ENCODE measurements around the gene AMOTL2.

AMOTL2 gene

DNA sequence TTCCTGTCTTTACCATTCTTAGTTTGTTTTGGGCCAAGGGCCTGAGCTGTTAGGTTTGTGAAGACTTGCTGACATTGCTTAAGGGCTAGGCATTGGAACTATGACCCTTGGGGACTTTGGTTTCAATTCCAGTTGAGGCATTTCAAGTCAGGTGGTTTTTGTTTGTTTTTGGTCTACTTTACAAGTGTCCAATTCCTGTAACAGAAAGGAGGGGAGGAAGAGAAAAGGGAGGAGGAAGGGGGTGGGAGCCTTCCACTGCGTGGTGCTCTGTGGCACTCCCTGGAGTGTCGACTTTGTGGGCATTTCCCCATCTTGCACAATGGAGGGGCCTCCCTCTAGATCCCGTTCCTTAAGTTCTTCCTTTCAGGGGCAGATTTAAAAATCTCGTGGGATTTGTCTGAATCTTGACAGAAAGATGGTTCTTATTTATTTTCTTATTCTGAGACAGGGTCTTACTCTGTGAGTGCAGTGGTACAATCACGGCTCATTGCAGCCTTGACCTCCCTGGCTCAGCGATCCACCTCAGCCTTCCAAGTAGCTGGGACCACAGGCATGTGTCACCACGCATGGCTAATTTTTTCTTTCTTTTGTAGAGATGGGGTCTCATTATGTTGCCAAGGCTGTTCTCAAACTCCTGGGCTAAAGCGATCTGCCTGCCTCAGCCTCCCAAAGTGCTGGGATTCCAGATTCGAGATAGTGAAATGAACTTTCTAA is 64.1 kb downstream of the AMOTL2 start:
- whole genome bisulfite sequencing: 65% methylated on average over 9 of the region's 9 CpGs
- peaks cover 55% of the 10 kb centered on the region for H3K4me1 ChIP-seq (ENCODE audit: control insufficient read depth, insufficient read depth, low read depth, low read length)
- peak overlapping the region; percentile 97 for H2AK5ac ChIP-seq (ENCODE audit: low read length, severe bottlenecking)
- no peak overlapping the region for H3K23ac ChIP-seq (ENCODE audit: low read length in 2 of 2)
- no peak overlapping the region for H3K4me3 ChIP-seq (ENCODE audit: insufficient read depth in 1 of 2, low read depth in 1 of 2, low read length in 2 of 2)
- H3K27ac ChIP-seq (ENCODE audit: low read length, poor library complexity, severe bottlenecking): peak overlapping the region; percentile 75
- no peak overlapping the region for H3K14ac ChIP-seq (ENCODE audit: low read length in 2 of 2)
- H2AFZ ChIP-seq (ENCODE audit: low read depth, low read length): no peak overlapping the region
- peak overlapping the region; percentile 16 for H3K9ac ChIP-seq (ENCODE audit: low read length)
- peak overlapping the region in 1 of 2 experiments; percentile 59 for H2BK12ac ChIP-seq (ENCODE audit: low read length in 2 of 2)
- H2BK15ac ChIP-seq (ENCODE audit: low read depth, poor library complexity, severe bottlenecking): no peak overlapping the region
- H3K36me3 ChIP-seq (ENCODE audit: control insufficient read depth in 1 of 2, insufficient read depth in 2 of 2, low read depth in 1 of 2, low read length in 2 of 2): no peaks in the 10 kb centered on the region
- no peaks in the 10 kb centered on the region for H3K79me1 ChIP-seq (replicated peaks; ENCODE audit: low read length, poor library complexity, severe bottlenecking)
- DNase-seq: peak; percentile 58
- no peak overlapping the region for H4K91ac ChIP-seq (ENCODE audit: low read length)
- peak overlapping the region; percentile 77 for H4K8ac ChIP-seq (ENCODE audit: low read length)
- no peaks in the 10 kb centered on the region for H3K9me3 ChIP-seq (ENCODE audit: control insufficient read depth, low read length)
- no peak overlapping the region for H2BK120ac ChIP-seq (ENCODE audit: low read depth, low read length)
- H3K18ac ChIP-seq (ENCODE audit: low read depth in 1 of 2, low read length in 2 of 2): peak overlapping the region; percentile 26 to 45
- peak overlapping the region; percentile 37 for H2BK5ac ChIP-seq (ENCODE audit: low read depth, low read length, poor library complexity, severe bottlenecking)
- H3K4me2 ChIP-seq (ENCODE audit: low read length, poor library complexity, severe bottlenecking): no peak overlapping the region
- peak overlapping the region in 1 of 2 experiments; percentile 10 for H3K4ac ChIP-seq (ENCODE audit: low read depth in 1 of 2, low read length in 2 of 2)
- no peaks in the 10 kb centered on the region for H3K27me3 ChIP-seq (ENCODE audit: control insufficient read depth in 1 of 2, insufficient read depth in 1 of 2, low read length in 2 of 2)

DNA sequence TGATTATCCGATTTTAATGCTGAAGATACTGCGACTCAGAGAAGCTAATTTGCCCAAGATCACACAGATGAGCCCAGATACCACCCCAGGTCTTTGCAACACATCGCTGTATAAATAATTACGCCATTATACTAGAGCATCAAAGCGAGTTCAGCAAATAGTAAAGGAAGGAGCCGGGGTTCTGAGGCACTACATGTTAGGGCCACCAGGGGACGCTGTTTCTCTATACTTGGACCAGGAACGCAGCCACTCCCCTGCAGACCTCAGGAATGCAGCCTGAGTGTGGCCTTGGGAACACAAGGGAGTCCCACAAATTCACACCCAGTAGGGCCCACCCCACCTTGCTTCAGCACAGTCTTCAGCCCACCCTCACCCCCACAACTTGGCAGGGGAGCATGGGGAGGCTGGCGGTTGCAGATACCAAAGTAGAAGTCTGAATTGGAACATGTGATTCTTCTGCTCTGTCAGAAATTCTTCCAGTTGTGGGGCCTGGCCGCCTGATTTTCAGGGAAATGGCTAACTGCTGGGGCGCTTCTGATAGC is 65.8 kb downstream of the AMOTL2 start:
- H2AK5ac ChIP-seq (ENCODE audit: low read length, severe bottlenecking): peak overlapping the region; percentile 64
- H3K27ac ChIP-seq (ENCODE audit: low read length, poor library complexity, severe bottlenecking): peak overlapping the region; percentile 77
- H3K27me3 ChIP-seq (ENCODE audit: control insufficient read depth in 1 of 2, insufficient read depth in 1 of 2, low read length in 2 of 2): no peaks in the 10 kb centered on the region
- H3K23ac ChIP-seq (ENCODE audit: low read length in 2 of 2): no peak overlapping the region
- no peaks in the 10 kb centered on the region for H3K36me3 ChIP-seq (ENCODE audit: control insufficient read depth in 1 of 2, insufficient read depth in 2 of 2, low read depth in 1 of 2, low read length in 2 of 2)
- peak overlapping the region in 1 of 2 experiments; percentile 17 for H3K4ac ChIP-seq (ENCODE audit: low read depth in 1 of 2, low read length in 2 of 2)
- H2BK5ac ChIP-seq (ENCODE audit: low read depth, low read length, poor library complexity, severe bottlenecking): peak overlapping the region; percentile 88
- H3K4me2 ChIP-seq (ENCODE audit: low read length, poor library complexity, severe bottlenecking): peak overlapping the region; percentile 45
- H4K8ac ChIP-seq (ENCODE audit: low read length): peak overlapping the region; percentile 83
- no peaks in the 10 kb centered on the region for H3K9me3 ChIP-seq (ENCODE audit: control insufficient read depth, low read length)
- peak overlapping the region; percentile 66 for H2BK120ac ChIP-seq (ENCODE audit: low read depth, low read length)
- no peaks in the 10 kb centered on the region for H3K79me1 ChIP-seq (replicated peaks; ENCODE audit: low read length, poor library complexity, severe bottlenecking)
- peak overlapping the region; percentile 82 for H2BK15ac ChIP-seq (ENCODE audit: low read depth, poor library complexity, severe bottlenecking)
- H3K4me3 ChIP-seq (ENCODE audit: insufficient read depth in 1 of 2, low read depth in 1 of 2, low read length in 2 of 2): peak overlapping the region in 1 of 2 experiments; percentile 57
- H3K4me1 ChIP-seq (ENCODE audit: control insufficient read depth, insufficient read depth, low read depth, low read length): peaks cover 39% of the 10 kb centered on the region
- H3K18ac ChIP-seq (ENCODE audit: low read depth in 1 of 2, low read length in 2 of 2): peak overlapping the region in 1 of 2 experiments; percentile 81
- peak overlapping the region in 1 of 2 experiments; percentile 96 for H2BK12ac ChIP-seq (ENCODE audit: low read length in 2 of 2)
- no peak overlapping the region for H3K14ac ChIP-seq (ENCODE audit: low read length in 2 of 2)
- H2AFZ ChIP-seq (ENCODE audit: low read depth, low read length): no peak overlapping the region
- WGBS: 10% methylated on average over 11 of the region's 11 CpGs
- peak overlapping the region; percentile 61 for H3K9ac ChIP-seq (ENCODE audit: low read length)
- peak; percentile 81 for DNase-seq
- H4K91ac ChIP-seq (ENCODE audit: low read length): peak overlapping the region; percentile 88

DNA sequence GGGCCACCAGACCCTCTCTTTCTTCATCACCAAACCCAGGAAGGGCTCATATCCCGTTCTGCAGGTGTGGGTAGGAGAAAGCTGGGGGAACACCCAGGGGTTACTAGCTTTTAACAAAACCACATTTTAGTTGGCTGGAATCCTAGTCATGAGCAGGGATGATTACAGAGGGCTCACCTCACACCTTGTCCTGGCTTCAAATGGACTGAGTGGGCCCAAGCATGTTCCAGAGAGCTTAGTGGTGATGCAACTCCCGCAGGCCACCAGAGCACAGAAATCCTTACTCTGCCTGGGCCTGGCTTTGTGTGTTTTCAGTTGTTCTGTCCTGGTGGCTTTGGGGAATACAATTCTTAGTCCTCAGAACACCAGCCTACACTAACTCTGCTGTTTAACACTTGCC is 66.8 kb downstream of the AMOTL2 start:
- Histone ChIP-seq H2BK5ac (ENCODE audit: low read depth, low read length, poor library complexity, severe bottlenecking) (no peak overlapping the region), H3K79me1 (replicated peaks; ENCODE audit: low read length, poor library complexity, severe bottlenecking) (no peaks in the 10 kb centered on the region)
- WGBS: no CpG with 5 or more reads among the region's 2 CpGs

DNA sequence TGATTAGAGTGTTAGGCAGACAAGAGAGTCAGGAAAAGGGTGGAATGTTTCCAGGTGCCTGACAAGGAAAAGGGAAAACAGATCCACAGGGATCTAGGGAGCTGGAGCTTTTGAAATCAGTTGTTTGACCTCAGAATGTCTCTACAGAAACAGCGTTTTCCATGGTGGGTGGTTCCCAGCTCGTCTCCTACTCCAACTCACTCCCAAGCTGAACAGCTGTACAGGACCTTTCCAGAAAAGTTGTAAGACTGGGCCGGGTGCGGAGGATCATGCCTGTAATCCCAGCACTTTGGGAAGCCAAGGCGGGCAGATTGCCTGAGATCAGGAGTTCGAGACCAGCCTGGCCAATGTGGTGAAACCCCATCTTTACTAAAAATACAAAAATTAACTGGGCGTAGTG is 67.9 kb downstream of the AMOTL2 start:
- Histone ChIP-seq H2BK15ac (ENCODE audit: low read depth, poor library complexity, severe bottlenecking) (no peak overlapping the region), H3K9ac (ENCODE audit: low read length) (no peak overlapping the region), H3K4ac (ENCODE audit: low read depth in 1 of 2, low read length in 2 of 2) (no peak overlapping the region), H2AK5ac (ENCODE audit: low read length, severe bottlenecking) (no peak overlapping the region), H2BK5ac (ENCODE audit: low read depth, low read length, poor library complexity, severe bottlenecking) (no peak overlapping the region), H2BK12ac (ENCODE audit: low read length in 2 of 2) (no peak overlapping the region), H3K36me3 (ENCODE audit: control insufficient read depth in 1 of 2, insufficient read depth in 2 of 2, low read depth in 1 of 2, low read length in 2 of 2) (no peaks in the 10 kb centered on the region), H3K23ac (ENCODE audit: low read length in 2 of 2) (no peak overlapping the region), H3K27me3 (ENCODE audit: control insufficient read depth in 1 of 2, insufficient read depth in 1 of 2, low read length in 2 of 2) (no peaks in the 10 kb centered on the region), H2BK120ac (ENCODE audit: low read depth, low read length) (no peak overlapping the region), H3K4me3 (ENCODE audit: insufficient read depth in 1 of 2, low read depth in 1 of 2, low read length in 2 of 2) (no peak overlapping the region), H3K27ac (ENCODE audit: low read length, poor library complexity, severe bottlenecking) (no peak overlapping the region), H3K14ac (ENCODE audit: low read length in 2 of 2) (no peak overlapping the region), H4K8ac (ENCODE audit: low read length) (no peak overlapping the region), H3K4me1 (ENCODE audit: control insufficient read depth, insufficient read depth, low read depth, low read length) (peaks cover 21% of the 10 kb centered on the region), H4K91ac (ENCODE audit: low read length) (no peak overlapping the region), H3K4me2 (ENCODE audit: low read length, poor library complexity, severe bottlenecking) (no peak overlapping the region), H2AFZ (ENCODE audit: low read depth, low read length) (no peak overlapping the region), H3K9me3 (ENCODE audit: control insufficient read depth, low read length) (no peaks in the 10 kb centered on the region), H3K18ac (ENCODE audit: low read depth in 1 of 2, low read length in 2 of 2) (no peak overlapping the region), H3K79me1 (replicated peaks; ENCODE audit: low read length, poor library complexity, severe bottlenecking) (no peaks in the 10 kb centered on the region)
- whole genome bisulfite sequencing: 88% methylated on average over 7 of the region's 7 CpGs
- DNase-seq: no peak

More for the DNA sequence above, 66.8 kb downstream of the AMOTL2 start:
- Histone ChIP-seq H3K4ac (ENCODE audit: low read depth in 1 of 2, low read length in 2 of 2) (no peak overlapping the region), H3K23ac (ENCODE audit: low read length in 2 of 2) (no peak overlapping the region), H3K9me3 (ENCODE audit: control insufficient read depth, low read length) (no peaks in the 10 kb centered on the region), H2BK15ac (ENCODE audit: low read depth, poor library complexity, severe bottlenecking) (no peak overlapping the region), H3K18ac (ENCODE audit: low read depth in 1 of 2, low read length in 2 of 2) (no peak overlapping the region), H4K8ac (ENCODE audit: low read length) (no peak overlapping the region), H3K4me2 (ENCODE audit: low read length, poor library complexity, severe bottlenecking) (no peak overlapping the region), H2BK120ac (ENCODE audit: low read depth, low read length) (no peak overlapping the region), H3K36me3 (ENCODE audit: control insufficient read depth in 1 of 2, insufficient read depth in 2 of 2, low read depth in 1 of 2, low read length in 2 of 2) (no peaks in the 10 kb centered on the region), H3K4me1 (ENCODE audit: control insufficient read depth, insufficient read depth, low read depth, low read length) (peaks cover 31% of the 10 kb centered on the region), H2AK5ac (ENCODE audit: low read length, severe bottlenecking) (peak overlapping the region; percentile 46), H3K9ac (ENCODE audit: low read length) (no peak overlapping the region), H2BK12ac (ENCODE audit: low read length in 2 of 2) (no peak overlapping the region), H4K91ac (ENCODE audit: low read length) (no peak overlapping the region), H3K14ac (ENCODE audit: low read length in 2 of 2) (no peak overlapping the region), H3K27me3 (ENCODE audit: control insufficient read depth in 1 of 2, insufficient read depth in 1 of 2, low read length in 2 of 2) (no peaks in the 10 kb centered on the region), H3K4me3 (ENCODE audit: insufficient read depth in 1 of 2, low read depth in 1 of 2, low read length in 2 of 2) (no peak overlapping the region), H3K27ac (ENCODE audit: low read length, poor library complexity, severe bottlenecking) (no peak overlapping the region), H2AFZ (ENCODE audit: low read depth, low read length) (no peak overlapping the region)
- DNase-seq: no peak
